GM19043 (cell line): Measurements from ENCODE around the gene PUM1.

Experiments
- ATAC-seq: cut with Tn5 transposase; IDR thresholded peaks from one replicate; pipeline ENCODE4 v1.9.1; 2021; ENCODE audit warnings: low read depth; ENCODE audit not compliant: unreplicated experiment

Gene PUM1

GRCh38 chr1:30882678-30883388 is 182.7 kb downstream of the PUM1 start:
- ATAC-seq: no peak
